DND-41 (cell line): ENCODE results near the gene DENND1A.

ENCODE experiments used
- EZH2 ChIP-seq: IDR thresholded peaks from 3 replicates; pipeline ENCODE4 v1.6.1; 2012; ENCODE audit warnings: borderline replicate concordance, low read depth, mild to moderate bottlenecking, moderate library complexity, low read length, inconsistent platforms; ENCODE audit not compliant: severe bottlenecking
- TF ChIP-seq, protein P1 (sequence below): IDR thresholded peaks from 2 replicates; pipeline ENCODE4 v1.5.1; 2012; ENCODE audit warnings: borderline replicate concordance, low read length, moderate library complexity, mild to moderate bottlenecking; ENCODE audit not compliant: poor library complexity, severe bottlenecking; ENCODE audit errors: extremely low read depth

DNA sequence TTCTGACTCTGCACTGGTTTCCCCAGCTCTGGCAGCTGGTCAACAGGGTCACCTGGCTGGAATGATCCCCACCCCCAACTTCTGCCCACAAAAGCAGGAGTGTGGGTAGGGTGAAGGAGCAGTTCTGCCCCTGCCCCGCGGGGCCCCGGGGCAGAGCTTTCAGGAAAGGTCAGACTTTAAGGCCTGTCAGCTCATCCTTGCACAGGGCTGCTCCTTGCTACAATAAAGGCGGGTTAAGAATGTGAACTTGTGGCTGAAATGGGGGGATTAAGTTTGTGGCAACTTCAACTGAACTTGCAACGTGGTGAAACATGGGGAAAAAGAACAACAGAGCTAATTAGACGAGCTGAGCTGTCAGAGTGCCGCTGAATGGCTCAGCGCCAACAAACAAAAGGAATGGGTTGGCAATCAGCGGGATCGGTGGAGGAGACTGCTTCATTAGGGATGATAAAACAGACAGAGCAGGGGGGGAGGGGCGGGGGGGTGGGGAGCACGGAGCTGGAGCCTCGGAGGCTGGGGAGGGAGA lies 523.2 kb downstream of the DENND1A start:
- no peak for TF ChIP-seq EZH2
- TF ChIP-seq, protein P1, sequence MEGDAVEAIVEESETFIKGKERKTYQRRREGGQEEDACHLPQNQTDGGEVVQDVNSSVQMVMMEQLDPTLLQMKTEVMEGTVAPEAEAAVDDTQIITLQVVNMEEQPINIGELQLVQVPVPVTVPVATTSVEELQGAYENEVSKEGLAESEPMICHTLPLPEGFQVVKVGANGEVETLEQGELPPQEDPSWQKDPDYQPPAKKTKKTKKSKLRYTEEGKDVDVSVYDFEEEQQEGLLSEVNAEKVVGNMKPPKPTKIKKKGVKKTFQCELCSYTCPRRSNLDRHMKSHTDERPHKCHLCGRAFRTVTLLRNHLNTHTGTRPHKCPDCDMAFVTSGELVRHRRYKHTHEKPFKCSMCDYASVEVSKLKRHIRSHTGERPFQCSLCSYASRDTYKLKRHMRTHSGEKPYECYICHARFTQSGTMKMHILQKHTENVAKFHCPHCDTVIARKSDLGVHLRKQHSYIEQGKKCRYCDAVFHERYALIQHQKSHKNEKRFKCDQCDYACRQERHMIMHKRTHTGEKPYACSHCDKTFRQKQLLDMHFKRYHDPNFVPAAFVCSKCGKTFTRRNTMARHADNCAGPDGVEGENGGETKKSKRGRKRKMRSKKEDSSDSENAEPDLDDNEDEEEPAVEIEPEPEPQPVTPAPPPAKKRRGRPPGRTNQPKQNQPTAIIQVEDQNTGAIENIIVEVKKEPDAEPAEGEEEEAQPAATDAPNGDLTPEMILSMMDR, result no peak
